Inflammatory macrophage treated with lipopolysaccharide for 1 hour (primary cell): ENCODE data around the gene PCGF6.
"Not testable (repeated sequence)": the region's sequence is repeated elsewhere in the genome, so short reads cannot be mapped to it uniquely, and the experiment has no call there.

ENCODE experiments used
- DNase-seq, 2 donors: peaks; one replicate each; pipeline ENCODE4 v3.0.0-alpha.2; 2020 to 2022

The PCGF6 gene

GRCh38 chr10:103316087-103316486, 34.9 kb downstream of the PCGF6 start:
- DNase-seq: no peak

DNA sequence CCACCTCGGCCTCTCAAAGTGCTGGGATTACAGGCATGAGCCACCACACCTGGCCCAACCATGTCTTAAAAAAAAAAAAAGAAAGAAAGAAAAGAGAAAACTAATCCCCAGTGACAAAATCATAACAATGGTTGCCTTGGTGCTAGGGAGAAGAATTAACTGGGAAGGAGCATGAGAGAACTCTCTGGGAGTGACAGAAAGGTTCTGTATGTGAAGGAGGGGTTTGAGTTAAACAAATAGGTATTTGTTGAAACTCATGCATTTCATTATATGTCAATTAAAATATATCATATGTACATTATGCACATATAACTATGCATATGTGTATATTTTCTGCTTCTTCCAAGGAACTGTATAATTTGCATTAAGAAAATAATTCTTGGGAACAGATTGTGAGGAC, 40.7 kb downstream of the PCGF6 start:
- no peak for DNase-seq

- no peak for DNase-seq
Observed at GRCh38 chr10:103307594-103307993, 43.3 kb downstream of the PCGF6 start.

DNA sequence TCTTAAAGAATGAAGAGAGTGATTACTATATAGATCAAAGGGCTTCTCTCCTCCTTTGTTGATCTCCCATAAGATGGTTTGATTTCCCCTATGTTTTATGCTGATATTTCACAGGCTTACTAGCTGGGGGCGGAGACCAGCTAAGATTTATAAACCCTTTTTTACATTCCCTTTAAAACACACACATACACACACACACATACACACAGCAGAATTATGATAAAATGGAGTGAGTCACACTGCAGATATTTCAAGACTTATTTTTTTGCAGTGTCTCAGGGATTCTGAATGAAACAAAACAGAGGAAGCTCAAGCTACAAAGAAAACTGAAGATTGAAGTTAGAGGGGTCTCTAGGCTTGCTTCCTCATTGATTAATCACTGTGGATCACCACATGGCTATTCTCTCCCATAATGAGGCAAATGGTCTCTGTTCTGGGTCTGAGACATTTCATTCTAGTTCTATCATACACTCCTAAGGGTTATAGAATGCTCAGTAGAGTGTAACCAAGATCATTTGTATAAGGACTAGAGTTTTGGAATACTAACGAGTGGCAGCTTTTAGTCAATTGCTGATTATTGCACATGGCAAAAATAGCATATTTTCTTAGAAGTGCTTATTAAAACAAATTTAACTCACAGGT, 55.4 kb downstream of the PCGF6 start:
- no peak for DNase-seq

- DNase-seq: no peak
Observed at GRCh38 chr10:103291588-103291987, 59.4 kb downstream of the PCGF6 start.

- no peak for DNase-seq
Observed at GRCh38 chr10:103287992-103288391, 62.9 kb downstream of the PCGF6 start.

GRCh38 chr10:103284170-103284569, 66.8 kb downstream of the PCGF6 start:
- peak; percentile 68 to 94 for DNase-seq

GRCh38 chr10:103282961-103283360, 68.0 kb downstream of the PCGF6 start:
- no peak for DNase-seq

- DNase-seq: no peak
Observed at GRCh38 chr10:103281753-103282152, 69.2 kb downstream of the PCGF6 start.

GRCh38 chr10:103280506-103280905, 70.4 kb downstream of the PCGF6 start:
- no peak for DNase-seq

DNA sequence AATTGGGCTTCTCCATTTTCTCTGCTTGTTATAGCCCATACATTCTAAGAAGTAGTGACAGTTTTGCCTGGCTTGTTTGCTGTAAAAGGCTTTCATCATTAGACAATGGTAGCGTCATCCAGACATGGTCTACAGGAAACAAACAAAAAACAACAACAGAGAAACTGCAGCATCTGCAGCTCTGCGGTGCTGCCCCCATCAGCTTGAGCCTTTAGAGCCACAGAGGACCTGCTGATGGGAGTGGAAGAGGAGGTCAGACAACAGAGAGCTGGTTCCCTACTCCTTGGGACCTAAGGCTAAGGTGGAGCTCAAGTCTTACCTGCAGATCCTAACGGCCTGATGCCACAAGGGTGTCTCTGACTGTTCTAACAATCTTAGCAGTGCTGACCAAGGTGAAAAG, 70.9 kb downstream of the PCGF6 start:
- DNase-seq: no peak

- DNase-seq: peak; percentile 14 to 69
Observed at GRCh38 chr10:103278862-103279298, 72.1 kb downstream of the PCGF6 start.

GRCh38 chr10:103278537-103278823, 72.5 kb downstream of the PCGF6 start:
- no peak for DNase-seq

DNA sequence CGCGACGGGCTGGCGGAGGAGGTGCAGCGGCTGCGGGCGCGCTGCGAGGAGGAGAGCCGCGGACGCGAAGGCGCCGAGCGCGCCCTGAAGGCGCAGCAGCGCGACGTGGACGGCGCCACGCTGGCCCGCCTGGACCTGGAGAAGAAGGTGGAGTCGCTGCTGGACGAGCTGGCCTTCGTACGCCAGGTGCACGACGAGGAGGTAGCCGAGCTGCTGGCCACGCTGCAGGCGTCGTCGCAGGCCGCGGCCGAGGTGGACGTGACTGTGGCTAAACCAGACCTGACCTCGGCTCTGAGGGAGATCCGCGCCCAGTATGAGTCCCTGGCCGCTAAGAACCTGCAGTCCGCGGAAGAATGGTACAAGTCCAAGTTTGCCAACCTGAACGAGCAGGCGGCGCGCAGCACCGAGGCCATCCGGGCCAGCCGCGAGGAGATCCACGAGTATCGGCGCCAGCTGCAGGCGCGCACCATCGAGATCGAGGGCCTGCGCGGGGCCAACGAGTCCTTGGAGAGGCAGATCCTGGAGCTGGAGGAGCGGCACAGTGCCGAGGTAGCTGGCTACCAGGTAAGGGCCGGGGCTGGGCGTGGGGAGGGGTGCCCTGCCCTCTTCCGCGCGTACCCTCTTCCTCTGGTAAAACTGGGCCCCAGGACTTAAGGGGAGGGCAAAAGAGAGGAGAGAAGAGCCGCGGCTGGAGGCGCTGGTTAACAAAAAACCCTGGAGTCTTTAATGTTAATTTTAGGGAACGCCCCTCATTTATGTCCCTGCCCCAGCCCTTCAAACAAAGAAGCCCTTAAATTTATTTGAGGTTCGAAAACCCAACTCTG, 73.0 kb downstream of the PCGF6 start:
- no peak for DNase-seq

- DNase-seq: no peak
Observed at GRCh38 chr10:103276896-103277712, 73.8 kb downstream of the PCGF6 start, which contains the start of gene INA. Gene INA, plus strand, starts transcription at chr10:103277138. Its CDS starts 74 bp downstream, at chr10:103277212.

- DNase-seq: no peak
Observed at GRCh38 chr10:103276251-103276895, 74.6 kb downstream of the PCGF6 start.

DNA sequence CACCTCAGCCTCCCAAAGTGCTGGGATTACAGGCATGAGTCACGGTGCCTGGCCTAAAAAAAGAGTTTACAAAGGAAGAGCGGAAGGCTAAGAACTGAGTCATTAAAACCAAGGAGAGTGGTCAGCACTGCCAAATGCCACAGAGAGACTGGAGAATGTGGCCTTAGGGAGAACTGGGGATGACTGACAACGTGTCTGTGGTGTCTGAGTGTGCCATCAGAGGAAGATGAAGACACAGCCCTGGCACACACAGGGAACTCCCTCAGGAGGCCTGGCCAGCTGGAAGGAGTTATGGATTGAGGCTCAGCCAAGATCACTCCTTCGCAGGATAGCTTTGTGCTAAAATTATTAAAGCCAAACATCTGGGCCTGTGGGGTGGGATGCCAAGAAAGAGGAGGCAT, 77.9 kb downstream of the PCGF6 start:
- DNase-seq: no peak

- peak; percentile 25 to 59 for DNase-seq
Observed at GRCh38 chr10:103265717-103266329, 85.1 kb downstream of the PCGF6 start.

GRCh38 chr10:103262229-103262628, 88.7 kb downstream of the PCGF6 start:
- DNase-seq: no peak

GRCh38 chr10:103259989-103260388, 91.0 kb downstream of the PCGF6 start:
- DNase-seq: no peak

GRCh38 chr10:103258928-103259327, 92.0 kb downstream of the PCGF6 start:
- not testable (repeated sequence) for DNase-seq

- no peak for DNase-seq
Observed at GRCh38 chr10:103257812-103258211, 93.1 kb downstream of the PCGF6 start.

GRCh38 chr10:103256613-103257012, 94.3 kb downstream of the PCGF6 start:
- no peak for DNase-seq
